H1 (cell line): ENCODE results near the gene USP13. TPM values are rescaled to one million over a fixed set of nuclear protein-coding genes. Genes with fewer than 3 reads are reported as not detected.

Experiments
- CTCF ChIA-PET: fragments of 300-600 bp; sonication (Branson Sonifier 250); formaldehyde crosslinking; loops from one replicate; lab custom pipeline; 2021; ENCODE audit not compliant: partially characterized antibody; lab: Charles Lee
- POLR2A ChIA-PET: fragments of 300-600 bp; sonication (Branson Sonifier 250); formaldehyde crosslinking; loops from one replicate; lab custom pipeline; 2021; ENCODE audit warnings: inconsistent platforms; ENCODE audit not compliant: partially characterized antibody; lab: Charles Lee
- DNase-seq, 2 experiments: peaks; one replicate each; pipeline versions ENCODE4 v3.0.0 to v3.0.0-alpha.2; 2010 to 2022; ENCODE audit warnings: low spot score in 2 of 2, low read depth in 1 of 2, mixed read lengths in 1 of 2
- FAIRE-seq: peaks from 2 replicates; lab custom pipeline; 2011; peaks lifted over from hg19 to GRCh38; lab: Jason Lieb, UNC
- H2AFZ ChIP-seq: 2 replicates; pipeline ENCODE4 v1.8.1; 2012; ENCODE audit warnings: low read length, inconsistent platforms
- H2AK5ac ChIP-seq: 2 replicates; pipeline ENCODE4 v1.6.1; 2013; ENCODE audit warnings: low read depth, low read length
- H2BK120ac ChIP-seq: replicated peaks from 2 replicates; pipeline ENCODE3; 2013; ENCODE audit warnings: low read depth, low read length, inconsistent platforms
- H2BK12ac ChIP-seq: 2 replicates; pipeline ENCODE4 v1.6.1; 2013; ENCODE audit warnings: low read depth, low read length
- H2BK15ac ChIP-seq: 2 replicates; pipeline ENCODE4 v1.6.1; 2013; ENCODE audit warnings: low read length
- H2BK20ac ChIP-seq: 2 replicates; pipeline ENCODE4 v1.6.1; 2013; ENCODE audit warnings: low read length
- H2BK5ac ChIP-seq: 2 replicates; pipeline ENCODE4 v1.6.1; 2013; ENCODE audit warnings: low read depth, low read length
- H3K14ac ChIP-seq: 2 replicates; pipeline ENCODE4 v1.6.1; 2013; ENCODE audit warnings: inconsistent platforms; ENCODE audit not compliant: insufficient read length
- H3K18ac ChIP-seq: 2 replicates; pipeline ENCODE4 v1.6.1; 2013; ENCODE audit warnings: low read length; ENCODE audit errors: extremely low read depth
- H3K23ac ChIP-seq: 2 replicates; pipeline ENCODE4 v1.6.1; 2013; ENCODE audit warnings: inconsistent platforms; ENCODE audit not compliant: insufficient read length
- H3K23me2 ChIP-seq: 2 replicates; pipeline ENCODE4 v1.6.1; 2013; ENCODE audit warnings: low read depth, low read length
- H3K27ac ChIP-seq: 2 replicates; pipeline ENCODE4 v1.6.1; 2011; ENCODE audit warnings: low read depth, low read length, inconsistent platforms
- H3K27me3 ChIP-seq, 4 experiments: replicated peaks in 1 of 4; 1 replicate in 1 of 4; 2 replicates in 3 of 4; pipeline versions ENCODE4 v1.6.1 to v1.8.1; 2011 to 2013; ENCODE audit warnings: low read length in 3 of 4, mild to moderate bottlenecking in 3 of 4, inconsistent platforms in 2 of 4, mixed read lengths in 2 of 4, moderate library complexity in 1 of 4; ENCODE audit not compliant: control insufficient read depth in 3 of 4, insufficient read depth in 3 of 4; ENCODE audit errors: extremely low read depth in 1 of 4
- H3K36me3 ChIP-seq, 4 experiments: 2 replicates each; pipeline versions ENCODE4 v1.6.1 to v1.8.1; 2011 to 2013; ENCODE audit warnings: mild to moderate bottlenecking in 4 of 4, low read length in 3 of 4, moderate library complexity in 2 of 4, control low read depth in 1 of 4, inconsistent platforms in 1 of 4; ENCODE audit not compliant: insufficient read depth in 4 of 4, control insufficient read depth in 2 of 4
- H3K4ac ChIP-seq: replicated peaks from 2 replicates; pipeline ENCODE3; 2013; ENCODE audit warnings: low read length, low read depth, mixed read lengths, inconsistent platforms; ENCODE audit not compliant: insufficient read length
- H3K4me1 ChIP-seq, 4 experiments: replicated peaks in 1 of 4; 1 replicate in 1 of 4; 2 replicates in 3 of 4; pipeline versions ENCODE4 v1.6.1 to v1.8.1; 2011 to 2013; ENCODE audit warnings: low read length in 3 of 4, inconsistent platforms in 2 of 4, mixed read lengths in 1 of 4; ENCODE audit not compliant: insufficient read depth in 4 of 4, control insufficient read depth in 3 of 4
- H3K4me2 ChIP-seq, 2 experiments: 2 replicates each; pipeline versions ENCODE4 v1.6.1 to v1.8.1; 2011 to 2013; ENCODE audit warnings: low read depth in 2 of 2, low read length in 2 of 2, control low read depth in 1 of 2, inconsistent platforms in 1 of 2, mild to moderate bottlenecking in 1 of 2; ENCODE audit not compliant: insufficient read depth in 1 of 2
- H3K4me3 ChIP-seq, 4 experiments: fragments of 200-600, 300-600 bp in 1 of 4; sonication (generic), shearing (Covaris generic), sonication (Bioruptor Twin) in 1 of 4; 2 replicates each; pipeline versions ENCODE4 v1.5.1 to v1.8.1; 2011 to 2016; ENCODE audit warnings: low read length in 4 of 4, low read depth in 3 of 4, control low read depth in 2 of 4, inconsistent platforms in 2 of 4, mild to moderate bottlenecking in 2 of 4, mixed read lengths in 1 of 4, moderate library complexity in 1 of 4; ENCODE audit not compliant: insufficient read depth in 2 of 4; ENCODE audit errors: extremely low read depth in 1 of 4
- H3K56ac ChIP-seq: replicated peaks from 2 replicates; pipeline ENCODE3; 2013; ENCODE audit warnings: low read depth, mild to moderate bottlenecking, mixed read lengths, low read length, inconsistent platforms; ENCODE audit not compliant: insufficient read length
- H3K79me1 ChIP-seq: 2 replicates; pipeline ENCODE4 v1.6.1; 2013; ENCODE audit warnings: low read depth, low read length, control low read depth
- H3K79me2 ChIP-seq, 2 experiments: 2 replicates each; pipeline versions ENCODE4 v1.6.1 to v1.8.1; 2012 to 2013; ENCODE audit warnings: low read length in 2 of 2, mild to moderate bottlenecking in 2 of 2, inconsistent platforms in 1 of 2; ENCODE audit not compliant: insufficient read depth in 2 of 2, control insufficient read depth in 1 of 2
- H3K9ac ChIP-seq, 4 experiments: replicated peaks in 1 of 4; 1 replicate in 1 of 4; 2 replicates in 3 of 4; pipeline versions ENCODE4 v1.6.1 to v1.8.1; 2011 to 2013; ENCODE audit warnings: low read depth in 3 of 4, low read length in 3 of 4, control low read depth in 2 of 4, mild to moderate bottlenecking in 2 of 4, moderate library complexity in 2 of 4, inconsistent platforms in 1 of 4; ENCODE audit errors: extremely low read depth in 1 of 4
- H3K9me3 ChIP-seq, 2 experiments: 2 replicates each; pipeline versions ENCODE4 v1.6.1 to v1.8.1; 2012 to 2013; ENCODE audit warnings: mild to moderate bottlenecking in 2 of 2, moderate library complexity in 2 of 2, control low read depth in 1 of 2, inconsistent platforms in 1 of 2, low read depth in 1 of 2, low read length in 1 of 2, mixed read lengths in 1 of 2; ENCODE audit not compliant: insufficient read depth in 2 of 2
- H4K20me1 ChIP-seq, 2 experiments: replicated peaks in 1 of 2; 2 replicates each; pipeline versions ENCODE3 to v1.8.1; 2011 to 2013; ENCODE audit warnings: inconsistent platforms in 2 of 2, low read length in 2 of 2, mild to moderate bottlenecking in 1 of 2; ENCODE audit not compliant: insufficient read depth in 2 of 2, control insufficient read depth in 1 of 2
- H4K5ac ChIP-seq: 2 replicates; pipeline ENCODE4 v1.6.1; 2013; ENCODE audit warnings: low read length, low read depth, mixed read lengths, inconsistent platforms; ENCODE audit not compliant: insufficient read length
- H4K8ac ChIP-seq: 2 replicates; pipeline ENCODE4 v1.8.0; 2013; ENCODE audit warnings: mild to moderate bottlenecking, moderate library complexity, low read length, inconsistent platforms; ENCODE audit not compliant: insufficient read depth; ENCODE audit errors: extremely low read depth
- H4K91ac ChIP-seq: replicated peaks from 2 replicates; pipeline ENCODE3; 2013; ENCODE audit warnings: low read length, mixed read lengths, inconsistent platforms; ENCODE audit not compliant: insufficient read length
- EP300 ChIP-seq, 2 experiments: IDR thresholded peaks; 1 replicate in 1 of 2; 2 replicates in 1 of 2; pipeline ENCODE4 v1.6.1; 2011 to 2012; ENCODE audit warnings: low read depth in 2 of 2, low read length in 2 of 2, mild to moderate bottlenecking in 2 of 2, borderline replicate concordance in 1 of 2, inconsistent platforms in 1 of 2, moderate library complexity in 1 of 2
- JUND ChIP-seq: IDR thresholded peaks from 2 replicates; pipeline ENCODE4 v1.6.1; 2011; ENCODE audit warnings: mild to moderate bottlenecking, improper control_type of control experiment, low read length
- KDM5A ChIP-seq: fragments of 200-600 bp; IDR thresholded peaks from 2 replicates; pipeline ENCODE4 v1.7.1; 2012; ENCODE audit warnings: mild to moderate bottlenecking, low read length, inconsistent platforms, mixed read lengths
- NRF1 ChIP-seq: IDR thresholded peaks from 2 replicates; pipeline ENCODE4 v1.6.1; 2011; ENCODE audit warnings: mild to moderate bottlenecking, low read depth, low read length, improper control_type of control experiment
- POU5F1 ChIP-seq: IDR thresholded peaks from 2 replicates; pipeline ENCODE4 v1.6.1; 2011; ENCODE audit warnings: low read depth, mild to moderate bottlenecking, low read length, moderate library complexity
- RNF2 ChIP-seq: fragments of 200-900, 300-1000 bp; sonication (generic); IDR thresholded peaks from 2 replicates; pipeline ENCODE4 v1.7.1; 2016; ENCODE audit warnings: borderline replicate concordance, low read depth, mild to moderate bottlenecking, antibody characterized with exemption, low read length; ENCODE audit not compliant: poor library complexity, severe bottlenecking; ENCODE audit errors: missing control alignments
- SIRT6 ChIP-seq: IDR thresholded peaks from one replicate; pipeline ENCODE4 v1.7.1; 2012; ENCODE audit warnings: low read length, inconsistent platforms
- TBP ChIP-seq: IDR thresholded peaks from 2 replicates; pipeline ENCODE4 v1.6.1; 2011; ENCODE audit warnings: low read depth, low read length, improper control_type of control experiment
- WGBS, 2 experiments: shearing (Covaris generic) in 1 of 2; methylation state at CpG; one replicate each; pipeline versions ENCODE4 v1.1.6 to v1.1.7; 2013 to 2015; ENCODE audit warnings: low lambda C conversion rate in 2 of 2, mixed read lengths in 2 of 2, inconsistent platforms in 1 of 2, low coverage in 1 of 2, missing lambda C conversion rate in 1 of 2; ENCODE audit not compliant: insufficient replicate concordance in 2 of 2, insufficient coverage in 1 of 2, insufficient read length in 1 of 2; ENCODE audit errors: extremely low coverage in 1 of 2, missing lambda C conversion rate in 1 of 2; 5-methylcytosine and 5-hydroxymethylcytosine counted together
- polyA plus RNA-seq, 7 experiments: library from polyadenylated mRNA; depleted of rRNA in 3 of 7; stranded (reverse) in 5 of 7; unstranded in 2 of 7; fragments of >200 nt in 5 of 7; fragments of 200-250 nt in 2 of 7; gene quantifications; 1 replicate in 5 of 7; 2 replicates in 1 of 7; 4 replicates in 1 of 7; pipeline versions ENCODE4 v1.2.1 to v1.2.3, GENCODE V29; 2011 to 2013; ENCODE audit warnings: missing spikeins in 2 of 7, mixed read lengths in 2 of 7
- total RNA-seq: library from RNA; stranded (reverse); fragmentation: NEBNext Ultra II Directional; extraction: Animal tissue kit (Norgen Biotek cat#: 25700); gene quantifications from 2 replicates; pipeline ENCODE4 v1.2.1, GENCODE V29; 2021

The USP13 gene
- total and polyA plus RNA-seq, 2 of the 8 experiments (the other 6 are each of a cell fraction or from before 2014, with no cell fraction given): 7.9 to 25.9 TPM

GRCh38 chr3:179791793-179792192 is 139.0 kb downstream of the USP13 start:
- no peaks in the 10 kb centered on the region for H3K79me1 ChIP-seq
- TF ChIP-seq NRF1: no peak
- no peak for TF ChIP-seq RNF2
- TF ChIP-seq EP300 (IDR thresholded peaks at IDR 0.05; ENCODE audit: borderline replicate concordance in 1 of 2, low read depth in 2 of 2, low read length in 2 of 2): no peak
- TF ChIP-seq TBP: no peak
- no peak for TF ChIP-seq KDM5A
- TF ChIP-seq SIRT6: no peak
- no peak for TF ChIP-seq POU5F1
- no peak for TF ChIP-seq JUND
- TF ChIP-seq, all 59 proteins: peak for 0
- FAIRE-seq: no peak

More at GRCh38 chr3:179791793-179792192, 139.0 kb downstream of the USP13 start:
- H3K4me3 ChIP-seq: no peak overlapping the region
- no peak overlapping the region for H2AK5ac ChIP-seq
- no peak overlapping the region for H3K27ac ChIP-seq
- H4K91ac ChIP-seq: no peak overlapping the region
- H3K23ac ChIP-seq: no peak overlapping the region
- H3K4me2 ChIP-seq: no peak overlapping the region
- no peaks in the 10 kb centered on the region for H3K23me2 ChIP-seq
- no peak overlapping the region for H2AFZ ChIP-seq
- no peak overlapping the region for H2BK12ac ChIP-seq
- DNase-seq: no peak
- CTCF ChIA-PET: interaction anchor here (1.1 to 4.2 kb wide), 2 partner anchors 20 to 22 kb away, joined by 3 to 17 read pairs; no protein-coding TSS in a partner anchor
- POLR2A ChIA-PET: no interaction called here
- no peaks in the 10 kb centered on the region; a peak in 2 of 8 replicates for H3K36me3 ChIP-seq
- no peak overlapping the region for H3K18ac ChIP-seq
- H2BK5ac ChIP-seq: no peak overlapping the region
- no peak overlapping the region for H4K5ac ChIP-seq
- H3K9ac ChIP-seq: no peak overlapping the region
- no peaks in the 10 kb centered on the region for H3K9me3 ChIP-seq
- H2BK20ac ChIP-seq: no peak overlapping the region
- no peak overlapping the region for H3K56ac ChIP-seq
- H3K27me3 ChIP-seq: no peaks in the 10 kb centered on the region
- no peak overlapping the region for H4K8ac ChIP-seq
- 89% methylated on average over 3 of the region's 3 CpGs; no CpG with 5 or more reads in 1 of the 2 experiments for WGBS, 2 experiments
- H3K4me1 ChIP-seq: no peaks in the 10 kb centered on the region
- H3K14ac ChIP-seq: no peak overlapping the region
- H3K79me2 ChIP-seq: no peaks in the 10 kb centered on the region
- no peak overlapping the region for H2BK15ac ChIP-seq
- no peak overlapping the region for H2BK120ac ChIP-seq
- H4K20me1 ChIP-seq: no peaks in the 10 kb centered on the region
- H3K4ac ChIP-seq: no peak overlapping the region
